ENCODE results near the gene GALM. TPM values are rescaled to one million over a fixed set of nuclear protein-coding genes. Genes with fewer than 3 reads are reported as not detected.

The GALM gene
- total and polyA plus RNA-seq, 2 of the 13 experiments (the other 11 are each of a cell fraction or from before 2014, with no cell fraction given) = 65.5 to 90.0 TPM

DNA sequence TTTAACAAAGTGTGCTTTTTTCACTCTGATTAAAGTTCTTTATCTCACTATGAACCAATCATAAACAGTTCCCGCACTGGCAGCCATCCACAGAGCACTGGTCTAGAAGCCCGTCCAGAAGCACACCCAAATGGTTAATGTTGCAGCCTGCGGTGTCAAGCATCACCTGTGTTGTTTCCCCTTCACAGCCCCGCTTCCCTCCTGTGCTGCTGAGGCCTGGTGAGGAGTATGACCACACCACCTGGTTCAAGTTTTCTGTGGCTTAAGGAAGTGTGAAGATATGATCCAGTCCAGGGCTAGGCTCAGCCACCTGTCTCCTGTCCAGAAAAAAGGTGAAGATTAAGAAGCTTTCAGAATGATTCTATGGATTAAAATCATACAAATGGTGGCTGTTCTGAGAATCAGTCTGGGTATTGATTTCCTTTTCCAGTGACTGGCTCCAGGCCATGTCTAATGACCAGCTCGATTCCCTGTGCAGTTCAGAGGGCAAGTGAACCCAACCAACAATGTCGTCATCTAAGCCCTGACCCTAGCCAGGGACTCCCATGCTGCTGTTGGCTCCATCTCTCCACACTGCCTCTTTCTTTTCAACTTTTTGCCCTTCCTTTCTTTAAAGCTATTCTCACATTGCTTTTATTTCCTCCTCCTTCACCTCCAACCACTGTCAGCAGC is 67.5 kb downstream of the GALM start (continued):
- TF ChIP-seq, protein P1, sequence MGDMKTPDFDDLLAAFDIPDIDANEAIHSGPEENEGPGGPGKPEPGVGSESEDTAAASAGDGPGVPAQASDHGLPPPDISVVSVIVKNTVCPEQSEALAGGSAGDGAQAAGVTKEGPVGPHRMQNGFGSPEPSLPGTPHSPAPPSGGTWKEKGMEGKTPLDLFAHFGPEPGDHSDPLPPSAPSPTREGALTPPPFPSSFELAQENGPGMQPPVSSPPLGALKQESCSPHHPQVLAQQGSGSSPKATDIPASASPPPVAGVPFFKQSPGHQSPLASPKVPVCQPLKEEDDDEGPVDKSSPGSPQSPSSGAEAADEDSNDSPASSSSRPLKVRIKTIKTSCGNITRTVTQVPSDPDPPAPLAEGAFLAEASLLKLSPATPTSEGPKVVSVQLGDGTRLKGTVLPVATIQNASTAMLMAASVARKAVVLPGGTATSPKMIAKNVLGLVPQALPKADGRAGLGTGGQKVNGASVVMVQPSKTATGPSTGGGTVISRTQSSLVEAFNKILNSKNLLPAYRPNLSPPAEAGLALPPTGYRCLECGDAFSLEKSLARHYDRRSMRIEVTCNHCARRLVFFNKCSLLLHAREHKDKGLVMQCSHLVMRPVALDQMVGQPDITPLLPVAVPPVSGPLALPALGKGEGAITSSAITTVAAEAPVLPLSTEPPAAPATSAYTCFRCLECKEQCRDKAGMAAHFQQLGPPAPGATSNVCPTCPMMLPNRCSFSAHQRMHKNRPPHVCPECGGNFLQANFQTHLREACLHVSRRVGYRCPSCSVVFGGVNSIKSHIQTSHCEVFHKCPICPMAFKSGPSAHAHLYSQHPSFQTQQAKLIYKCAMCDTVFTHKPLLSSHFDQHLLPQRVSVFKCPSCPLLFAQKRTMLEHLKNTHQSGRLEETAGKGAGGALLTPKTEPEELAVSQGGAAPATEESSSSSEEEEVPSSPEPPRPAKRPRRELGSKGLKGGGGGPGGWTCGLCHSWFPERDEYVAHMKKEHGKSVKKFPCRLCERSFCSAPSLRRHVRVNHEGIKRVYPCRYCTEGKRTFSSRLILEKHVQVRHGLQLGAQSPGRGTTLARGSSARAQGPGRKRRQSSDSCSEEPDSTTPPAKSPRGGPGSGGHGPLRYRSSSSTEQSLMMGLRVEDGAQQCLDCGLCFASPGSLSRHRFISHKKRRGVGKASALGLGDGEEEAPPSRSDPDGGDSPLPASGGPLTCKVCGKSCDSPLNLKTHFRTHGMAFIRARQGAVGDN (CRISPR knock-in tag; IDR thresholded peaks at IDR 0.05) = peak; percentile 21; the same call in 1 of the 2 replicates
- TF ChIP-seq ZMYM3 (CRISPR knock-in tag; IDR thresholded peaks at IDR 0.05) = peak; percentile 39; the same call in 1 of the 2 replicates
- TF ChIP-seq LCORL (IDR thresholded peaks at IDR 0.05) = no peak
- TF ChIP-seq LCORL (CRISPR knock-in tag; IDR thresholded peaks at IDR 0.05) = 0 out of 2 replicates have a peak, but pooled peaks have one; percentile 13
- TF ChIP-seq HOXA3 (CRISPR knock-in tag; IDR thresholded peaks at IDR 0.05) = peak; percentile 75; the same call in 1 of the 2 replicates
- peak; percentile 61; the same call in 1 of the 2 replicates for TF ChIP-seq CREB1 (IDR thresholded peaks at IDR 0.05)
- TF ChIP-seq CREB1 (CRISPR knock-in tag; IDR thresholded peaks at IDR 0.05) = peak; percentile 53; the same call in 1 of the 2 replicates
- no peak for TF ChIP-seq SP2 (CRISPR knock-in tag; IDR thresholded peaks at IDR 0.05)
- TF ChIP-seq GATA4 (IDR thresholded peaks at IDR 0.05; ENCODE audit: borderline replicate concordance, low read depth) = no peak
- TF ChIP-seq, protein P2, sequence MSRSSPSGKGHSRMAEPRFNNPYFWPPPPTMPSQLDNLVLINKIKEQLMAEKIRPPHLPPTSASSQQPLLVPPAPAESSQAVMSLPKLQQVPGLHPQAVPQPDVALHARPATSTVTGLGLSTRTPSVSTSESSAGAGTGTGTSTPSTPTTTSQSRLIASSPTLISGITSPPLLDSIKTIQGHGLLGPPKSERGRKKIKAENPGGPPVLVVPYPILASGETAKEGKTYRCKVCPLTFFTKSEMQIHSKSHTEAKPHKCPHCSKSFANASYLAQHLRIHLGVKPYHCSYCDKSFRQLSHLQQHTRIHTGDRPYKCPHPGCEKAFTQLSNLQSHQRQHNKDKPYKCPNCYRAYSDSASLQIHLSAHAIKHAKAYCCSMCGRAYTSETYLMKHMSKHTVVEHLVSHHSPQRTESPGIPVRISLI (CRISPR knock-in tag; IDR thresholded peaks at IDR 0.05; ENCODE audit: borderline replicate concordance) = no peak
- TF ChIP-seq NONO (IDR thresholded peaks at IDR 0.05) = no peak
- TF ChIP-seq NONO (CRISPR knock-in tag; conservative IDR thresholded peaks at IDR 0.05) = no peak
- TF ChIP-seq NCOR1 (IDR thresholded peaks at IDR 0.05; ENCODE audit: borderline replicate concordance, low read length) = peak; percentile 21; the same call in 1 of the 2 replicates
- TF ChIP-seq, protein P3, sequence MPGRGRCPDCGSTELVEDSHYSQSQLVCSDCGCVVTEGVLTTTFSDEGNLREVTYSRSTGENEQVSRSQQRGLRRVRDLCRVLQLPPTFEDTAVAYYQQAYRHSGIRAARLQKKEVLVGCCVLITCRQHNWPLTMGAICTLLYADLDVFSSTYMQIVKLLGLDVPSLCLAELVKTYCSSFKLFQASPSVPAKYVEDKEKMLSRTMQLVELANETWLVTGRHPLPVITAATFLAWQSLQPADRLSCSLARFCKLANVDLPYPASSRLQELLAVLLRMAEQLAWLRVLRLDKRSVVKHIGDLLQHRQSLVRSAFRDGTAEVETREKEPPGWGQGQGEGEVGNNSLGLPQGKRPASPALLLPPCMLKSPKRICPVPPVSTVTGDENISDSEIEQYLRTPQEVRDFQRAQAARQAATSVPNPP (CRISPR knock-in tag; IDR thresholded peaks at IDR 0.05) = no peak
- TF ChIP-seq, protein P4, sequence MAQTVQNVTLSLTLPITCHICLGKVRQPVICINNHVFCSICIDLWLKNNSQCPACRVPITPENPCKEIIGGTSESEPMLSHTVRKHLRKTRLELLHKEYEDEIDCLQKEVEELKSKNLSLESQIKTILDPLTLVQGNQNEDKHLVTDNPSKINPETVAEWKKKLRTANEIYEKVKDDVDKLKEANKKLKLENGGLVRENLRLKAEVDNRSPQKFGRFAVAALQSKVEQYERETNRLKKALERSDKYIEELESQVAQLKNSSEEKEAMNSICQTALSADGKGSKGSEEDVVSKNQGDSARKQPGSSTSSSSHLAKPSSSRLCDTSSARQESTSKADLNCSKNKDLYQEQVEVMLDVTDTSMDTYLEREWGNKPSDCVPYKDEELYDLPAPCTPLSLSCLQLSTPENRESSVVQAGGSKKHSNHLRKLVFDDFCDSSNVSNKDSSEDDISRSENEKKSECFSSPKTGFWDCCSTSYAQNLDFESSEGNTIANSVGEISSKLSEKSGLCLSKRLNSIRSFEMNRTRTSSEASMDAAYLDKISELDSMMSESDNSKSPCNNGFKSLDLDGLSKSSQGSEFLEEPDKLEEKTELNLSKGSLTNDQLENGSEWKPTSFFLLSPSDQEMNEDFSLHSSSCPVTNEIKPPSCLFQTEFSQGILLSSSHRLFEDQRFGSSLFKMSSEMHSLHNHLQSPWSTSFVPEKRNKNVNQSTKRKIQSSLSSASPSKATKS (CRISPR knock-in tag; IDR thresholded peaks at IDR 0.05) = no peak
- TF ChIP-seq, protein P5, sequence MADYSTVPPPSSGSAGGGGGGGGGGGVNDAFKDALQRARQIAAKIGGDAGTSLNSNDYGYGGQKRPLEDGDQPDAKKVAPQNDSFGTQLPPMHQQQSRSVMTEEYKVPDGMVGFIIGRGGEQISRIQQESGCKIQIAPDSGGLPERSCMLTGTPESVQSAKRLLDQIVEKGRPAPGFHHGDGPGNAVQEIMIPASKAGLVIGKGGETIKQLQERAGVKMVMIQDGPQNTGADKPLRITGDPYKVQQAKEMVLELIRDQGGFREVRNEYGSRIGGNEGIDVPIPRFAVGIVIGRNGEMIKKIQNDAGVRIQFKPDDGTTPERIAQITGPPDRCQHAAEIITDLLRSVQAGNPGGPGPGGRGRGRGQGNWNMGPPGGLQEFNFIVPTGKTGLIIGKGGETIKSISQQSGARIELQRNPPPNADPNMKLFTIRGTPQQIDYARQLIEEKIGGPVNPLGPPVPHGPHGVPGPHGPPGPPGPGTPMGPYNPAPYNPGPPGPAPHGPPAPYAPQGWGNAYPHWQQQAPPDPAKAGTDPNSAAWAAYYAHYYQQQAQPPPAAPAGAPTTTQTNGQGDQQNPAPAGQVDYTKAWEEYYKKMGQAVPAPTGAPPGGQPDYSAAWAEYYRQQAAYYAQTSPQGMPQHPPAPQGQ (CRISPR knock-in tag; IDR thresholded peaks at IDR 0.05; ENCODE audit: borderline replicate concordance) = no peak

Data from HepG2 (cell line).